ENCODE results near the gene DOK3. TPM values are rescaled to one million over a fixed set of nuclear protein-coding genes. Genes with fewer than 3 reads are reported as not detected.

DOK3 gene
- total RNA-seq, 4 donors from 2014 or later: 0.89 to 7.3 (median 1.8) TPM

- 83% methylated on average over 3 of the region's 3 CpGs for WGBS
- Histone ChIP-seq H3K36me3 (no peaks in the 10 kb centered on the region), H3K27ac (no peak overlapping the region), H3K4me1 (peaks cover 69% of the 10 kb centered on the region), H3K27me3 (no peaks in the 10 kb centered on the region), H3K9me3 (no peaks in the 10 kb centered on the region), H3K4me3 (no peak overlapping the region)
- DNase-seq (ENCODE audit: low spot score in 2 of 2): no peak
- TF ChIP-seq CTCF (IDR thresholded peaks at IDR 0.05) (no peak), EP300 (IDR thresholded peaks at IDR 0.05) (no peak), POLR2AphosphoS5 (IDR thresholded peaks at IDR 0.05) (no peak), POLR2A (IDR thresholded peaks at IDR 0.05) (no peak)
Measured at GRCh38 chr5:177547736-177548135, 38.1 kb upstream of the DOK3 start.

GRCh38 chr5:177546258-177546741 is 36.7 kb upstream of the DOK3 start:
- H3K36me3 ChIP-seq: no peaks in the 10 kb centered on the region
- no peak for DNase-seq (ENCODE audit: low spot score in 2 of 2)
- TF ChIP-seq CTCF (IDR thresholded peaks at IDR 0.05) (no peak), POLR2AphosphoS5 (IDR thresholded peaks at IDR 0.05) (peak; percentile 53 to 86 (median 68)), EP300 (IDR thresholded peaks at IDR 0.05) (no peak), POLR2A (IDR thresholded peaks at IDR 0.05) (no peak)
- H3K4me1 ChIP-seq: peaks cover 62% of the 10 kb centered on the region
- no peaks in the 10 kb centered on the region for H3K27me3 ChIP-seq
- 50% methylated on average over 1 of the region's 1 CpG for WGBS
- peak overlapping the region; percentile 86 for H3K27ac ChIP-seq
- H3K9me3 ChIP-seq: no peaks in the 10 kb centered on the region
- H3K4me3 ChIP-seq: no peak overlapping the region

GRCh38 chr5:177545487-177546257 is 36.0 kb upstream of the DOK3 start:
- no peaks in the 10 kb centered on the region for H3K36me3 ChIP-seq
- H3K4me1 ChIP-seq: peaks cover 65% of the 10 kb centered on the region
- H3K4me3 ChIP-seq: no peak overlapping the region
- no peak for TF ChIP-seq POLR2A (IDR thresholded peaks at IDR 0.05)
- TF ChIP-seq CTCF (IDR thresholded peaks at IDR 0.05): no peak
- TF ChIP-seq EP300 (IDR thresholded peaks at IDR 0.05): no peak
- peak in 2 of 3 donors; percentile 22 to 73 for TF ChIP-seq POLR2AphosphoS5 (IDR thresholded peaks at IDR 0.05)
- no peaks in the 10 kb centered on the region for H3K27me3 ChIP-seq
- 37% methylated on average over 4 of the region's 4 CpGs for WGBS
- peak in 1 of 2 donors; percentile 87 for DNase-seq (ENCODE audit: low spot score in 2 of 2)
- peak overlapping the region; percentile 86 for H3K27ac ChIP-seq
- H3K9me3 ChIP-seq: no peaks in the 10 kb centered on the region

DNA sequence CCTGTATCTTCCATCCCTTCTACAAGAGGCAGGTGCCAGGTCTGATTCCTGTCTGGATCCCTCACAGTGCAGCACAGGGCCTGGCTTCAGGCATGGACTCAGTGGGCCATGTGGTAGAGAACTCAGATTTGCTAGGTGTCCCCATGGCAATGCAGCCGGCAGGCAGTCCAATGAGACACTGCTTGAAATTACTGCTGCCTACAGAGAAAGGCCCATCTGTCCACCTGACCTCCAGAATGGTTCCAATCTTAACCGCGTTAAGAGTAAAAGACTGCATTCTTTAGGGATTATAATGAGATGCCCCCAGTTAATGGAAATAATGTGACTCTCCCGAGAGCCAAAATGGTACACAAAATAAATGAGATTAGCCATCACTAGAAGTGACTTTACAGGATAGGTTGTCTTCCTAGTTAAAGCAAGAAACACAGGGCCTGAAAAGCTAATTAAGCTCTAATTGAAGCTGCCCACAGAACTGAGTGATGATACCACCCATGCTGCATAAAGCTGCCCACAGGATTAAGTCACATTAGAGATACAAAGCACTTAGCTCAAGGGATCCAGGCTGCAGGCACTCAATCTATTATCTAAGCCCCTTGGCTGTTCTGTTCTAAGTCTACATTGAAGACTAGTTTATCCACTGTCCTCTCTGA is 33.3 kb upstream of the DOK3 start:
- no peak for DNase-seq (ENCODE audit: low spot score in 2 of 2)

More for the DNA sequence above, 33.3 kb upstream of the DOK3 start:
- Histone ChIP-seq H3K27ac (no peak overlapping the region), H3K27me3 (no peaks in the 10 kb centered on the region), H3K4me1 (peaks cover 75% of the 10 kb centered on the region), H3K4me3 (no peak overlapping the region), H3K36me3 (peaks cover 5% of the 10 kb centered on the region), H3K9me3 (no peaks in the 10 kb centered on the region)
- WGBS: 93% methylated on average over 4 of the region's 4 CpGs
- TF ChIP-seq CTCF (IDR thresholded peaks at IDR 0.05): no peak

Data from suprapubic skin (tissue), 4 donors.